Activated CD4-positive, alpha-beta T cell treated with anti-CD3 and anti-CD28 coated beads for 48 hours (primary cell): Measurements from ENCODE around the gene NEU1.
A peak's percentile ranks its signal among the peaks of the same experiment; 100 is the strongest.
"Not testable (repeated sequence)": the region's sequence is repeated elsewhere in the genome, so short reads cannot be mapped to it uniquely, and the experiment has no call there.

Source experiments
- DNase-seq: peaks from one replicate; pipeline ENCODE4 v3.0.0-alpha.2; 2020

NEU1 gene

GRCh38 chr6:31815025-31815838, 47.4 kb downstream of the NEU1 start, which contains the start of the genes HSPA1A and HSPA1L:
TSS of gene HSPA1A (plus strand) at chr6:31815543. CDS start at chr6:31815757, 214 bp downstream.
TSS of gene HSPA1L (minus strand) at chr6:31815283. CDS start at chr6:31811972, 3,311 bp downstream.
- DNase-seq: peak; percentile 70

- DNase-seq: peak; percentile 76
These were observed 48.0 kb downstream of the NEU1 start for GRCh38 chr6:31814677-31815024.

- DNase-seq: no peak
These were observed 49.2 kb downstream of the NEU1 start for GRCh38 chr6:31813465-31813849.

GRCh38 chr6:31811645-31812044, 51.0 kb downstream of the NEU1 start:
- no peak for DNase-seq

- not testable (repeated sequence) for DNase-seq
These were observed 54.0 kb downstream of the NEU1 start for GRCh38 chr6:31808599-31808998.
